Neural cell (in vitro differentiated cells): ENCODE measurements around the gene TBCB.

Experiments used
- CTCF ChIP-seq: fragments of 450-650 bp; IDR thresholded peaks from 2 replicates; pipeline ENCODE4 v1.5.1; 2014; ENCODE audit warnings: antibody characterized with exemption, mild to moderate bottlenecking, moderate library complexity; ENCODE audit not compliant: poor library complexity, severe bottlenecking
- EP300 ChIP-seq: fragments of 450-650 bp; conservative IDR thresholded peaks from 2 replicates; pipeline ENCODE4 v1.6.1; 2014; ENCODE audit warnings: antibody characterized with exemption, mild to moderate bottlenecking, moderate library complexity; ENCODE audit not compliant: poor library complexity, severe bottlenecking
- EZH2 ChIP-seq: fragments of 200-600, 300-800 bp; shearing (Covaris generic), sonication (generic); IDR thresholded peaks from 2 replicates; pipeline ENCODE4 v1.6.1; 2014; ENCODE audit warnings: antibody characterized with exemption, low read length, borderline replicate concordance, mild to moderate bottlenecking; ENCODE audit not compliant: insufficient read depth, poor library complexity, severe bottlenecking
- MXI1 ChIP-seq: fragments of 450-650 bp; conservative IDR thresholded peaks from 2 replicates; pipeline ENCODE4 v1.6.1; 2014; ENCODE audit warnings: antibody characterized with exemption, mild to moderate bottlenecking; ENCODE audit not compliant: poor library complexity, severe bottlenecking
- POLR2AphosphoS5 ChIP-seq: IDR thresholded peaks from 2 replicates; pipeline ENCODE4 v1.6.1; 2012

- TF ChIP-seq POLR2AphosphoS5 (no peak), CTCF (no peak), EZH2 (no peak), EP300 (no peak), MXI1 (no peak)
Measured at GRCh38 chr19:36099166-36099785, 16.0 kb upstream of the TBCB start.
